ENCODE data around the gene EPHX1. TPM values are rescaled to one million over a fixed set of nuclear protein-coding genes. Genes with fewer than 3 reads are reported as not detected.

The EPHX1 gene
- total and polyA plus RNA-seq, 9 donors, result 213 to 566 (median 302) TPM

DNA sequence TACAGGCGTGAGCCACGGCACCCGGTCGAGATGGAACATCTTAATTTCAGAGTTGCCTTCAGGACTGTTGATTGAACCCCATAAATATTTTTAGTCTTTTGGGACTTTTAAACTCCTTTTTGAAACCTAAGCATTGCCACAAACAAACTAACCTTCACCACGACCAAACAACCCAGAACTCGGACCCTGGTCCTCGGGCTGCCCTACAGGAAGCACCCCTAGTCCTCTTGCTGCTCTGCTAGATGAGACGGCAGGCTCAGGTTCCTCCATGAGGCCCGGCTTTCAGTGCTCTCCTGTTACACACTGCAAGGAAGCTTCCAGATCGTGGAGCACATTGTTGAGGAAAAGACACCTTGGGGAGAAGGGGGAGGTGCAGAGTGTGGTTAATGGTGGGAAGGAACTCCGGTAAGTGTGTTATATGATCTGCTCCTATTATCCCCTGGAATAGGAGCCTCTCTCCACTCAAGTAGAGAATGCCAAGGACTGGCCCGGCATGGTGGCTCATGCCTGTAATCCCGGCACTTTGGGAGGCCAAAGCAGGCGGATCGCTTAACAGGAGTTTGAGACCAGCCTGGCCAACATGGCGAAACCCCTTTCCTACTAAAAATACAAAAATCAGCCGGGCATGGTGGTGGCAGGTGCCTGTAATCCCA lies 5.7 kb downstream of the EPHX1 start:
- peaks cover 62% of the 10 kb centered on the region for H3K4me1 ChIP-seq (ENCODE audit: insufficient read depth)
- WGBS, 3 donors, result 86 to 90% (median 89%) methylated on average over 17 of the region's 17 CpGs
- no peaks in the 10 kb centered on the region for H3K27me3 ChIP-seq
- H3K4me3 ChIP-seq, result no peak overlapping the region
- no peak for DNase-seq
- peak overlapping the region; percentile 73 to 89 for H3K27ac ChIP-seq
- H3K9me3 ChIP-seq, result no peaks in the 10 kb centered on the region
- TF ChIP-seq POLR2A (IDR thresholded peaks at IDR 0.05), result no peak
- no peak for TF ChIP-seq CTCF (IDR thresholded peaks at IDR 0.05)
- no peak for TF ChIP-seq EP300 (IDR thresholded peaks at IDR 0.05)
- H3K36me3 ChIP-seq, result no peaks in the 10 kb centered on the region
- intact Hi-C loops (cut with DNase I), result no loop called here

GRCh38 chr1:225816643-225817538 lies 7.0 kb downstream of the EPHX1 start:
- Histone ChIP-seq H3K4me3 (peak overlapping the region; percentile 6), H3K4me1 (ENCODE audit: insufficient read depth) (peaks cover 67% of the 10 kb centered on the region), H3K36me3 (no peaks in the 10 kb centered on the region), H3K27ac (peak overlapping the region; percentile 78 to 89), H3K27me3 (no peaks in the 10 kb centered on the region), H3K9me3 (no peaks in the 10 kb centered on the region)
- TF ChIP-seq EP300 (IDR thresholded peaks at IDR 0.05) (no peak), POLR2A (IDR thresholded peaks at IDR 0.05) (no peak), CTCF (IDR thresholded peaks at IDR 0.05) (no peak)
- 1 to 6% (median 5%) methylated on average over 17 of the region's 17 CpGs for WGBS, 3 donors
- peak; percentile 80 to 88 (median 85) for DNase-seq
- intact Hi-C loops (cut with DNase I), result no loop called here

- no peak for TF ChIP-seq POLR2A (IDR thresholded peaks at IDR 0.05)
- no peak for TF ChIP-seq EP300 (IDR thresholded peaks at IDR 0.05)
- no peak for TF ChIP-seq CTCF (IDR thresholded peaks at IDR 0.05)
- WGBS, 3 donors, result 10 to 20% (median 15%) methylated on average over 8 of the region's 8 CpGs
Observed at GRCh38 chr1:225817611-225818061, 7.7 kb downstream of the EPHX1 start.

GRCh38 chr1:225818229-225818628 lies 8.3 kb downstream of the EPHX1 start:
- DNase-seq, result no peak

More at GRCh38 chr1:225817611-225818061, 7.7 kb downstream of the EPHX1 start:
- intact Hi-C loops (cut with DNase I), result no loop called here
- Histone ChIP-seq H3K9me3 (no peaks in the 10 kb centered on the region), H3K27ac (peak overlapping the region; percentile 78 to 89), H3K4me1 (ENCODE audit: insufficient read depth) (peaks cover 67% of the 10 kb centered on the region), H3K4me3 (no peak overlapping the region), H3K36me3 (no peaks in the 10 kb centered on the region), H3K27me3 (no peaks in the 10 kb centered on the region)
- DNase-seq, result peak; percentile 70 to 79 (median 75)

More at GRCh38 chr1:225818229-225818628, 8.3 kb downstream of the EPHX1 start:
- Histone ChIP-seq H3K27me3 (no peaks in the 10 kb centered on the region), H3K9me3 (no peaks in the 10 kb centered on the region), H3K36me3 (no peaks in the 10 kb centered on the region), H3K4me3 (no peak overlapping the region), H3K27ac (peak overlapping the region; percentile 78 to 89), H3K4me1 (ENCODE audit: insufficient read depth) (peaks cover 67% of the 10 kb centered on the region)
- intact Hi-C loops (cut with DNase I), result no loop called here
- TF ChIP-seq CTCF (IDR thresholded peaks at IDR 0.05) (no peak), EP300 (IDR thresholded peaks at IDR 0.05) (no peak), POLR2A (IDR thresholded peaks at IDR 0.05) (no peak)
- 60 to 79% (median 60%) methylated on average over 7 of the region's 7 CpGs for WGBS, 3 donors

All from ovary (tissue), 9 donors.